Gastroesophageal sphincter (tissue), 4 donors: ENCODE measurements around the gene NANS. TPM values are rescaled to one million over a fixed set of nuclear protein-coding genes. Genes with fewer than 3 reads are reported as not detected.

ENCODE experiments used
- ATAC-seq: fragments of 150-250 bp; one replicate; pipeline ENCODE4 v1.9.1; 2016; ENCODE audit warnings: mild to moderate bottlenecking, moderate library complexity
- H3K27ac ChIP-seq, 4 donors: fragments of 200-600 bp; sonication (generic) in 3 of 4; 1 replicate in 3 of 4; 2 replicates in 1 of 4; pipeline ENCODE4 v1.5.1; 2016 to 2019
- H3K27me3 ChIP-seq: fragments of 200-600 bp; sonication (generic); one replicate; pipeline ENCODE4 v1.5.1; 2019
- H3K36me3 ChIP-seq, 2 donors: fragments of 200-600 bp; sonication (generic); one replicate each; pipeline ENCODE4 v1.5.1; 2019; ENCODE audit warnings: control low read depth in 1 of 2
- H3K4me1 ChIP-seq, 3 donors: fragments of 200-600 bp; sonication (generic); 1 replicate in 2 of 3; 2 replicates in 1 of 3; pipeline ENCODE4 v1.5.1; 2016 to 2019; ENCODE audit warnings: control low read depth in 2 of 3
- H3K4me3 ChIP-seq, 2 donors: fragments of 200-600 bp; sonication (generic); one replicate each; pipeline ENCODE4 v1.5.1; 2019; ENCODE audit warnings: mild to moderate bottlenecking in 1 of 2, moderate library complexity in 1 of 2
- H3K9me3 ChIP-seq, 3 donors: fragments of 200-600 bp; sonication (generic); one replicate each; pipeline ENCODE4 v1.5.1; 2017 to 2019; ENCODE audit warnings: control low read depth in 2 of 3
- EP300 ChIP-seq: sonication (generic); formaldehyde crosslinking; IDR thresholded peaks from one replicate; pipeline ENCODE4 v1.6.1; 2017; ENCODE audit warnings: antibody characterized with exemption, mild to moderate bottlenecking
- POLR2A ChIP-seq, 2 donors: fragments of 450-650 bp; IDR thresholded peaks; one replicate each; pipeline ENCODE4 v1.6.1; 2017; ENCODE audit warnings: antibody characterized with exemption in 2 of 2, mild to moderate bottlenecking in 2 of 2, moderate library complexity in 1 of 2
- POLR2AphosphoS5 ChIP-seq: sonication (generic); formaldehyde crosslinking; IDR thresholded peaks from one replicate; pipeline ENCODE4 v1.6.1; 2017; ENCODE audit warnings: antibody characterized with exemption
- WGBS, 2 donors: methylation state at CpG; one replicate each; pipeline ENCODE4 v1.1.5; 2018; ENCODE audit warnings: low coverage in 1 of 2; 5-methylcytosine and 5-hydroxymethylcytosine counted together
- total RNA-seq, 4 donors: library from RNA; depleted of rRNA; stranded (reverse); fragments of >200 nt; gene quantifications; one replicate each; pipeline ENCODE4 v1.1.0, GENCODE V29; 2016
- TF ChIP-seq, protein P1 (sequence below), 4 experiments: fragments of 200-600 bp in 2 of 4; fragments of 450-650 bp in 2 of 4; sonication (generic) in 1 of 4; IDR thresholded peaks; one replicate each; pipeline ENCODE4 v1.5.1; 2017 to 2019; ENCODE audit warnings: antibody characterized with exemption in 4 of 4, mild to moderate bottlenecking in 2 of 4, moderate library complexity in 2 of 4

Gene NANS
- total RNA-seq, 4 donors from 2014 or later = 21.5 to 58.3 (median 40.0) TPM

DNA sequence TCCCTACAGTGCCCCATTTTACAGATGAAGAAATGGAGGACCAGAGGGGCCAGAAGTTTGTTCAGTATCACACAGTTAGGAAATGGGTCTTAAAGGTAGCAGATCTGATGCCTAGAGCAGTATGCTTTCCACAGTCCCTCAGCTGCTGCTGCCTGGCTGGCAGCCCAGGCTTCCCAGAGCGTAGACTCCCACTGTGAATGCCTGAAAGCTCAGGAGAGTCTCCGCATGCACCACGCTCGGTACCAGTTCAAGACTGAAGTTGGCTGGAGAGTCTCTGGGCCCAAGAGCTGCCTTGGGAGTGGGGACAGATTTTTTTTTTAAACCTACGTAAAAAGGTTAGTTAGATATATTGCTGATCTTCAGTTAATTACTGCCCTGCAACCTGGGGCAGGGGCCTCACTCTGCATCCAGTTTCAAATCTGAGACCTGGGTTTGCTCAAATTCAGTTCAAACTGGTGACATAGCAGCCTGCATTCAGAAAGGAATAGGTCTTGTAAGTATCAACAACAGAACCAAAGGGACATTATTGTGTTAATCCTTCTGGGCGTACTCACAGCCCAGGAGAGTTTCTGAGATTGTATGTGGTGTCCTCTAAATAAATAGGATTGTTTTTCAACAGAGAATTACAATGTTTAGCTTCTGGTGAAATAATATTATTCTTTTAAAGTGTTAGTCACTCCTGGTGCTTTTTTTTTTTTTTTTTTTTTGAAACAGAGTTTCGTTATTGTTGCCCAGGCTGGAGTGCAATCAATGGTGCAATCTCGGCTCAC is 8.3 kb downstream of the NANS start:
- Histone ChIP-seq H3K36me3 (peaks cover 0 to 63% of the 10 kb centered on the region in 2 donors), H3K4me3 (no peak overlapping the region), H3K27me3 (no peaks in the 10 kb centered on the region), H3K9me3 (no peaks in the 10 kb centered on the region), H3K27ac (no peak overlapping the region), H3K4me1 (no peaks in the 10 kb centered on the region)
- 82 to 87% methylated on average over 4 to 8 of the region's 8 CpGs for WGBS, 2 donors
- ATAC-seq = no peak
- TF ChIP-seq POLR2AphosphoS5 = no peak
- TF ChIP-seq, protein P1, sequence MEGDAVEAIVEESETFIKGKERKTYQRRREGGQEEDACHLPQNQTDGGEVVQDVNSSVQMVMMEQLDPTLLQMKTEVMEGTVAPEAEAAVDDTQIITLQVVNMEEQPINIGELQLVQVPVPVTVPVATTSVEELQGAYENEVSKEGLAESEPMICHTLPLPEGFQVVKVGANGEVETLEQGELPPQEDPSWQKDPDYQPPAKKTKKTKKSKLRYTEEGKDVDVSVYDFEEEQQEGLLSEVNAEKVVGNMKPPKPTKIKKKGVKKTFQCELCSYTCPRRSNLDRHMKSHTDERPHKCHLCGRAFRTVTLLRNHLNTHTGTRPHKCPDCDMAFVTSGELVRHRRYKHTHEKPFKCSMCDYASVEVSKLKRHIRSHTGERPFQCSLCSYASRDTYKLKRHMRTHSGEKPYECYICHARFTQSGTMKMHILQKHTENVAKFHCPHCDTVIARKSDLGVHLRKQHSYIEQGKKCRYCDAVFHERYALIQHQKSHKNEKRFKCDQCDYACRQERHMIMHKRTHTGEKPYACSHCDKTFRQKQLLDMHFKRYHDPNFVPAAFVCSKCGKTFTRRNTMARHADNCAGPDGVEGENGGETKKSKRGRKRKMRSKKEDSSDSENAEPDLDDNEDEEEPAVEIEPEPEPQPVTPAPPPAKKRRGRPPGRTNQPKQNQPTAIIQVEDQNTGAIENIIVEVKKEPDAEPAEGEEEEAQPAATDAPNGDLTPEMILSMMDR (IDR thresholded peaks at IDR 0.05) = no peak
- no peak for TF ChIP-seq POLR2A (IDR thresholded peaks at IDR 0.05)
- TF ChIP-seq EP300 = no peak

DNA sequence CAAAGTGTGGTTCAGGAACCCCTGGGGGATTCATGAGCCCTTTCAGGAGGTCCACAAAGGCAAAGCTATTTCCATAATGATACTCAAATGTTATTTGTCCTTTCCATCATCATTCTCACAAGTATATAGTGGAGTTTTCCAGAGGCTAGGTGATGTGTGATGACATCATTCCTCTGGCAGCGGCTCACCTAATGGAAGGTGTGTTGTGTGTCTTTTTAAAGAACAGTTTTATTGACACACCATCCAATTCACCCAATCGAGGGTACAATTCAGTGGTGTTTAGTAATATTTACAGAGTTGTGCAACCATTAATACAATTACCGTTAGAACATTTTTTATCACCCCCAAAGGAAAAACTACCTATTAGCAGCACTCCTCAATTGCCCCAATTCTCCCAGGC is 9.7 kb downstream of the NANS start:
- WGBS, 2 donors = 88 to 100% methylated on average over 1 to 3 of the region's 3 CpGs
- Histone ChIP-seq H3K36me3 (peaks cover 0 to 61% of the 10 kb centered on the region in 2 donors), H3K4me3 (no peak overlapping the region), H3K4me1 (no peaks in the 10 kb centered on the region), H3K9me3 (no peaks in the 10 kb centered on the region), H3K27me3 (no peaks in the 10 kb centered on the region), H3K27ac (no peak overlapping the region)
- TF ChIP-seq EP300 (no peak), POLR2AphosphoS5 (no peak), POLR2A (IDR thresholded peaks at IDR 0.05) (no peak)
- TF ChIP-seq, protein P1 (IDR thresholded peaks at IDR 0.05) = no peak
- ATAC-seq = no peak

DNA sequence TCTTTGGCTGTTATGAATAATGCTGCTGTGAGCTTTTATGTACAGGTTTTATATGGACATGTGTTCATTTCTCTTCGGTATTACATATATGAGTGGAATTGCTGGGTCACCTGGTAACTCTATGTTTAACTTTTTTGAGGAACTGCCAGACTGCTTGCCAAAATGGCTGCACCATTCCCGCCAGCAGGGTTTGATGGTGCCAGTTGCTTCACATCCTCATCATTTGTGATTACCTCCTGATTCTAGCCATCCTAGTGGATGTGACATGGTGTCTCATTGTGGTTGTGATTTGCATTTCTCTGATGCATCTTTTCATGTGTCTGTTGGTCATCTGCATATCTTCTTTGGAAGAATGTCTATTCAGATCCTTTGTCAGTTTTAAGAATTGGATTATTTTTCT is 10.7 kb downstream of the NANS start:
- no peaks in the 10 kb centered on the region for H3K27me3 ChIP-seq
- H3K9me3 ChIP-seq = no peaks in the 10 kb centered on the region
- H3K4me1 ChIP-seq = no peaks in the 10 kb centered on the region
- ATAC-seq = no peak
- no peak overlapping the region for H3K27ac ChIP-seq
- no peak for TF ChIP-seq EP300
- peaks cover 0 to 58% of the 10 kb centered on the region in 2 donors for H3K36me3 ChIP-seq
- WGBS, 2 donors = 92% methylated on average over 1 of the region's 2 CpGs; no CpG with 5 or more reads in 1 of the 2 donors
- H3K4me3 ChIP-seq = no peak overlapping the region

DNA sequence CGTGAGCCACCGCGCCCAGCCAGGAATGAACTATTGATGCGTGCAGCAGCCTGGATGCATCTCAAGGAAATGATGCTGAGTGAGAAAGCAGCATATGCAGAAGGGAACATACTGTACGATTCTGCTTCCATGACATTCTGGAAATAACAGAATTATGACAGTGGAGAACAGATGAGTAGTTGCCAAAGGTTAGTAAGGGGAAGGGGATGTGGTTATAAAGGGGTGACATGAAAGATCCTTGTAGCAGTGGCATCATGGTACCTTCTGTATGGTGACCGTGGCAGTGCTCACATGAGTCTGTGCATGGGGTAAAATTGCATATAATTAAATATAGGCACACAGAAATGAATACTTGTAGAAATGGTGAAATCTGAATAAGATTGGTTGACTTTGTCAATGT is 13.0 kb downstream of the NANS start:
- Histone ChIP-seq H3K4me1 (peaks cover 0 to 6% (median 0%) of the 10 kb centered on the region in 3 donors), H3K36me3 (peaks cover 0 to 37% of the 10 kb centered on the region in 2 donors), H3K27me3 (no peaks in the 10 kb centered on the region), H3K4me3 (no peak overlapping the region), H3K27ac (no peak overlapping the region), H3K9me3 (no peaks in the 10 kb centered on the region)
- WGBS, 2 donors = 96 to 100% methylated on average over 2 to 6 of the region's 6 CpGs
- no peak for ATAC-seq
- TF ChIP-seq, protein P1 (IDR thresholded peaks at IDR 0.05) = no peak
- no peak for TF ChIP-seq POLR2A (IDR thresholded peaks at IDR 0.05)
- no peak for TF ChIP-seq POLR2AphosphoS5
- TF ChIP-seq EP300 = no peak

DNA sequence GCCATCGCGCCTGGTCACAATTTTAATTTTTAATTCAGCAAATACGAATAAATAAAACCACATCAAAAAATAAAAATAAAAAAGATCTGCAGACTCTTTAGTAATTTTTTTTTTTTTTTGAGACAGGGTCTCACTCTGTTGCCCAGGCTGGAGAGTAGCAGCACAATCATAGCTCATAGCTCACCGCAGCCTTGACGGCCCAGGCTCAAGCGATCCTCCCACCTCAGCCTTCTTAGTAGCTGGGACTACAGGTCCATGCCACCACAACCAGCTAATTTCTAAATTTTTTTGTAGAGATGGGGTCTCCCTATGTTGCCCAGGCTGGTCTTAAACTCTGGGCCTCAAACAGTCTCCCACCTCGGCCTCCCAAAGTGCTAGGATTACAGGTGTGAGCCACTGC is 14.2 kb downstream of the NANS start:
- Histone ChIP-seq H3K27me3 (no peaks in the 10 kb centered on the region), H3K4me1 (peaks cover 0 to 10% (median 0%) of the 10 kb centered on the region in 3 donors), H3K9me3 (no peaks in the 10 kb centered on the region), H3K4me3 (no peak overlapping the region), H3K27ac (no peak overlapping the region), H3K36me3 (peaks cover 0 to 27% of the 10 kb centered on the region in 2 donors)
- no peak for ATAC-seq
- TF ChIP-seq EP300 (no peak), POLR2A (IDR thresholded peaks at IDR 0.05) (no peak), POLR2AphosphoS5 (no peak)
- TF ChIP-seq, protein P1 (IDR thresholded peaks at IDR 0.05) = no peak
- 93 to 97% methylated on average over 7 of the region's 7 CpGs for WGBS, 2 donors
